WTC11 (cell line): Measurements from ENCODE around the gene CEP170B. TPM values are rescaled to one million over a fixed set of nuclear protein-coding genes. Genes with fewer than 3 reads are reported as not detected.

Experiments used
- ATAC-seq: fragments of 200-7000 bp; cut with Tn5 transposase; 2 replicates; pipeline ENCODE4 v1.10.0; 2021; ENCODE audit warnings: mild to moderate bottlenecking, moderate library complexity
- CTCF ChIA-PET: fragments of 300-600 bp; sonication (Branson Sonifier 250); formaldehyde crosslinking; loops from one replicate; lab custom pipeline; 2021; ENCODE audit warnings: antibody characterized with exemption; lab: Charles Lee
- POLR2A ChIA-PET: fragments of 350-600 bp; sonication (Branson Sonifier 250); formaldehyde crosslinking; loops from one replicate; lab custom pipeline; 2021; ENCODE audit warnings: antibody characterized with exemption; lab: Charles Lee
- DNase-seq: peaks from one replicate; pipeline ENCODE4 v3.0.0; 2021; ENCODE audit warnings: low spot score
- H3K27ac Mint-ChIP-seq: 2 replicates; pipeline ENCODE4 v1.8.0; 2021; ENCODE audit warnings: mixed read lengths
- H3K27me3 Mint-ChIP-seq: 2 replicates; pipeline ENCODE4 v1.8.0; 2021; ENCODE audit warnings: low read depth, mild to moderate bottlenecking, moderate library complexity, mixed read lengths
- H3K36me3 Mint-ChIP-seq: 2 replicates; pipeline ENCODE4 v1.8.0; 2021; ENCODE audit warnings: mixed read lengths
- H3K4me1 Mint-ChIP-seq: 2 replicates; pipeline ENCODE4 v1.8.0; 2022; ENCODE audit warnings: mixed read lengths
- H3K4me3 Mint-ChIP-seq: 2 replicates; pipeline ENCODE4 v1.8.0; 2021; ENCODE audit warnings: mild to moderate bottlenecking, moderate library complexity, mixed read lengths
- H3K9me3 Mint-ChIP-seq: 2 replicates; pipeline ENCODE4 v1.8.0; 2021; ENCODE audit warnings: mixed read lengths
- CBFB ChIP-seq: sonication (generic); formaldehyde crosslinking; IDR thresholded peaks from 2 replicates; pipeline ENCODE4 v1.8.1; 2022; ENCODE audit warnings: mild to moderate bottlenecking, low read depth, missing genetic modification reagents
- EMX1 ChIP-seq: fragments of 250-450 bp; sonication (Bioruptor Pico); IDR thresholded peaks from 2 replicates; pipeline ENCODE4 v1.8.0; 2021; ENCODE audit warnings: mild to moderate bottlenecking
- ESRRA ChIP-seq: sonication (generic); formaldehyde crosslinking; IDR thresholded peaks from 2 replicates; pipeline ENCODE4 v1.8.1; 2022; ENCODE audit warnings: mild to moderate bottlenecking, missing genetic modification reagents, borderline replicate concordance
- FOXJ3 ChIP-seq: sonication (generic); formaldehyde crosslinking; IDR thresholded peaks from 2 replicates; pipeline ENCODE4 v1.9.0; 2021; ENCODE audit warnings: missing genetic modification reagents, mild to moderate bottlenecking, borderline replicate concordance
- FOXP1 ChIP-seq: sonication (generic); formaldehyde crosslinking; IDR thresholded peaks from 2 replicates; pipeline ENCODE4 v1.8.0; 2022; ENCODE audit warnings: missing genetic modification reagents, mild to moderate bottlenecking, moderate library complexity, borderline replicate concordance
- GRHL2 ChIP-seq: fragments of 250-450 bp; sonication (Bioruptor Pico); IDR thresholded peaks from 2 replicates; pipeline ENCODE4 v1.8.0; 2022; ENCODE audit warnings: mild to moderate bottlenecking, moderate library complexity; ENCODE audit not compliant: insufficient replicate concordance, severe bottlenecking
- JUN ChIP-seq: sonication (generic); formaldehyde crosslinking; IDR thresholded peaks from 2 replicates; pipeline ENCODE4 v1.8.0; 2023; ENCODE audit warnings: mild to moderate bottlenecking, missing genetic modification reagents
- NFE2L1 ChIP-seq: sonication (generic); formaldehyde crosslinking; IDR thresholded peaks from 2 replicates; pipeline ENCODE4 v1.8.1; 2023; ENCODE audit warnings: missing genetic modification reagents
- SMAD4 ChIP-seq: sonication (generic); formaldehyde crosslinking; IDR thresholded peaks from 2 replicates; pipeline ENCODE4 v1.8.0; 2022; ENCODE audit warnings: mild to moderate bottlenecking, missing genetic modification reagents
- TCF7 ChIP-seq: sonication (generic); formaldehyde crosslinking; IDR thresholded peaks from 2 replicates; pipeline ENCODE4 v1.8.0; 2022; ENCODE audit warnings: mild to moderate bottlenecking, low read depth, missing genetic modification reagents, moderate library complexity
- TP53 ChIP-seq: sonication (generic); formaldehyde crosslinking; IDR thresholded peaks from 2 replicates; pipeline ENCODE4 v1.8.1; 2023; ENCODE audit warnings: mild to moderate bottlenecking, missing genetic modification reagents
- ZBTB21 ChIP-seq: sonication (generic); formaldehyde crosslinking; IDR thresholded peaks from 2 replicates; pipeline ENCODE4 v1.8.1; 2023; ENCODE audit warnings: mild to moderate bottlenecking, missing genetic modification reagents, borderline replicate concordance
- ZNF121 ChIP-seq: sonication (generic); formaldehyde crosslinking; IDR thresholded peaks from 2 replicates; pipeline ENCODE4 v1.8.0; 2023; ENCODE audit warnings: missing genetic modification reagents
- ZNF396 ChIP-seq: fragments of 250-450 bp; sonication (Bioruptor Pico); IDR thresholded peaks from 2 replicates; pipeline ENCODE4 v1.8.0; 2021; ENCODE audit warnings: mild to moderate bottlenecking, moderate library complexity, borderline replicate concordance
- total RNA-seq: library from RNA; stranded (reverse); gene quantifications from 3 replicates; pipeline ENCODE4 v1.2.3, GENCODE V29; 2021
- TF ChIP-seq, protein P1 (sequence below): fragments of 250-450 bp; sonication (Bioruptor Pico); IDR thresholded peaks from 2 replicates; pipeline ENCODE4 v1.9.0; 2021; ENCODE audit warnings: moderate library complexity, mild to moderate bottlenecking, inconsistent platforms, borderline replicate concordance
- TF ChIP-seq, protein P2 (sequence below): sonication (generic); formaldehyde crosslinking; IDR thresholded peaks from 2 replicates; pipeline ENCODE4 v1.8.1; 2022; ENCODE audit warnings: low read depth, missing genetic modification reagents, borderline replicate concordance
- TF ChIP-seq, protein P3 (sequence below): sonication (generic); formaldehyde crosslinking; conservative IDR thresholded peaks from 2 replicates; pipeline ENCODE4 v1.8.1; 2022; ENCODE audit warnings: mild to moderate bottlenecking, missing genetic modification reagents
- TF ChIP-seq, protein P4 (sequence below): sonication (generic); formaldehyde crosslinking; IDR thresholded peaks from 2 replicates; pipeline ENCODE4 v1.8.1; 2022; ENCODE audit warnings: missing genetic modification reagents, borderline replicate concordance
- TF ChIP-seq, protein P5 (sequence below): fragments of 250-450 bp; sonication (Bioruptor Pico); IDR thresholded peaks from 2 replicates; pipeline ENCODE4 v2.1.2; 2022; ENCODE audit warnings: mild to moderate bottlenecking, moderate library complexity
- TF ChIP-seq, protein P6 (sequence below): sonication (generic); formaldehyde crosslinking; IDR thresholded peaks from 2 replicates; pipeline ENCODE4 v1.8.1; 2023; ENCODE audit warnings: mild to moderate bottlenecking, missing genetic modification reagents
- TF ChIP-seq, protein P7 (sequence below): sonication (generic); formaldehyde crosslinking; IDR thresholded peaks from 2 replicates; pipeline ENCODE4 v1.8.1; 2023; ENCODE audit warnings: mild to moderate bottlenecking, missing genetic modification reagents
- TF ChIP-seq, protein P8 (sequence below): fragments of 250-450 bp; sonication (Bioruptor Pico); conservative IDR thresholded peaks from 2 replicates; pipeline ENCODE4 v1.9.0; 2021; ENCODE audit warnings: mild to moderate bottlenecking

CEP170B gene
- total RNA-seq, 1 experiment from 2014 or later: 47.0 TPM

DNA sequence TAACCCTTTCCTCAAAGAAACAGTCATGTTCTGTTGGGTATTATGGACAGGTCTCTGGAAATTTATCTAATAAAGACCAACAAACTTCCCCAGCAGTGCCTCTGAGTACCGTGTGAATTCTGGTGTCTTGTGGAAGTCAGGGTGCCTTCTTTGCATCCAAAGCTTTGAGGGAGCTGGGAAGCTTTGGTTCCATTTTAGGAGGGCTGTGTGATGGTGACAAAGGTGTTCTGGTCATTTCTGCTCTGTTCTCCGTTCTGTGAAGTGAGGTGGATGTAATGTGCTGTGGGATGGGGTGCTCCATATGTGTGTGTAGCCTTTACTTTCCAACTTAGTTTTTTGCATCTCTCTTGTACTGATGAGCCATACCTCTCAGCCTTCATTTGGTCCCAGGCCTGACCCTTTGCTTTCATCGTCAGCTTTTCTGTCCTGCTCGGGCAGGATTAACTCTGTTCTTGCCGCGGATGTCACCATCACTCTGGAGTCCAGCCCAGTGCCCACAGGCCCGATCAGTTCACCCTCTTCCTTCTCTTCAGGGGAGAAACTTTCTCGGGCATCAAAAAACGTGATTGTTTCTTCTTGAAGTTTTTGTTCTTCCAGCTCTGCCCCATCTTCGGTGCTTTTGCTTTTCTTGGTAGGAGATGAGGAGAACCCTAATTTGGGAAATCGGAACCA, 72.8 kb downstream of the CEP170B start:
- 0 out of 2 replicates have a peak, but pooled peaks cover 3% of the 10 kb centered on the region for H3K9me3 Mint-ChIP-seq
- DNase-seq: no peak

DNA sequence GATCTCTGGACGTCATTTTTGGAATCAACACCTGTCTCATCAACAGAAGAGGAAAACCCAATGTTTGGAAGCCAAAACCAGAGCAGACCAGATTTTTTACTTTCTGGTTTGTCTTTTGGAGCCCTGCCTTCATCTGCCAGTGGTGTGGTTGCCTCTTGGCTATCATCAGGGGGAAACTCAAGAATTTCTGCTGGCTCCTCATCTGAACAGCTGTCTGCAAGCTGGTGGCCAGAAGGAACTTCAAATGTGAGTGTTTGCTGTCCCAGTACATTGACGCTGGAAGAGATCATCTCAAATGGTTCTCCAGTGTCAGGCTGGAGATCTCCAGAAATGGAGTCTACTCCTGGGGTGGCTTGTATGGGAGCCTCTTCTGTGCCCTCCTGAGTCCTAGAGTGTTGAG, 73.4 kb downstream of the CEP170B start:
- H3K9me3 Mint-ChIP-seq: 0 out of 2 replicates have a peak, but pooled peaks cover 3% of the 10 kb centered on the region
- no peak overlapping the region for H3K27ac Mint-ChIP-seq
- H3K36me3 Mint-ChIP-seq: no peaks in the 10 kb centered on the region
- no peak for ATAC-seq
- no peak for DNase-seq
- H3K4me1 Mint-ChIP-seq: no peaks in the 10 kb centered on the region
- H3K4me3 Mint-ChIP-seq: no peak overlapping the region
- CTCF ChIA-PET: interaction anchor here (0.6 kb wide), 1 partner anchor 23 kb away, joined by 7 read pairs; no protein-coding TSS in a partner anchor
- POLR2A ChIA-PET: no interaction called here
- H3K27me3 Mint-ChIP-seq: peaks cover 64% of the 10 kb centered on the region
- TF ChIP-seq, protein P1, sequence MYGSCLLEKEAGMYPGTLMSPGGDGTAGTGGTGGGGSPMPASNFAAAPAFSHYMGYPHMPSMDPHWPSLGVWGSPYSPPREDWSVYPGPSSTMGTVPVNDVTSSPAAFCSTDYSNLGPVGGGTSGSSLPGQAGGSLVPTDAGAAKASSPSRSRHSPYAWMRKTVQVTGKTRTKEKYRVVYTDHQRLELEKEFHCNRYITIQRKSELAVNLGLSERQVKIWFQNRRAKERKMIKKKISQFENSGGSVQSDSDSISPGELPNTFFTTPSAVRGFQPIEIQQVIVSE (CRISPR knock-in tag): no peak
- TF ChIP-seq, protein P2, sequence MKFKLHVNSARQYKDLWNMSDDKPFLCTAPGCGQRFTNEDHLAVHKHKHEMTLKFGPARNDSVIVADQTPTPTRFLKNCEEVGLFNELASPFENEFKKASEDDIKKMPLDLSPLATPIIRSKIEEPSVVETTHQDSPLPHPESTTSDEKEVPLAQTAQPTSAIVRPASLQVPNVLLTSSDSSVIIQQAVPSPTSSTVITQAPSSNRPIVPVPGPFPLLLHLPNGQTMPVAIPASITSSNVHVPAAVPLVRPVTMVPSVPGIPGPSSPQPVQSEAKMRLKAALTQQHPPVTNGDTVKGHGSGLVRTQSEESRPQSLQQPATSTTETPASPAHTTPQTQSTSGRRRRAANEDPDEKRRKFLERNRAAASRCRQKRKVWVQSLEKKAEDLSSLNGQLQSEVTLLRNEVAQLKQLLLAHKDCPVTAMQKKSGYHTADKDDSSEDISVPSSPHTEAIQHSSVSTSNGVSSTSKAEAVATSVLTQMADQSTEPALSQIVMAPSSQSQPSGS: no peak
- TF ChIP-seq, protein P3, sequence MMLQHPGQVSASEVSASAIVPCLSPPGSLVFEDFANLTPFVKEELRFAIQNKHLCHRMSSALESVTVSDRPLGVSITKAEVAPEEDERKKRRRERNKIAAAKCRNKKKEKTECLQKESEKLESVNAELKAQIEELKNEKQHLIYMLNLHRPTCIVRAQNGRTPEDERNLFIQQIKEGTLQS (CRISPR knock-in tag): no peak
- TF ChIP-seq CBFB (no peak), ZNF121 (CRISPR knock-in tag) (no peak), JUN (CRISPR knock-in tag) (no peak), NFE2L1 (no peak), TP53 (CRISPR knock-in tag) (no peak)

More for the DNA sequence above, 72.8 kb downstream of the CEP170B start:
- no peak for ATAC-seq
- Mint-ChIP-seq H3K36me3 (no peaks in the 10 kb centered on the region), H3K27me3 (peaks cover 70% of the 10 kb centered on the region), H3K27ac (no peak overlapping the region), H3K4me3 (no peak overlapping the region), H3K4me1 (no peaks in the 10 kb centered on the region)
- ChIA-PET CTCF (interaction anchor here (1.3 to 1.9 kb wide), 2 partner anchors 108 to 169 kb away, joined by 4 read pairs; no protein-coding TSS in a partner anchor), POLR2A (no interaction called here)
- TF ChIP-seq, protein P4, sequence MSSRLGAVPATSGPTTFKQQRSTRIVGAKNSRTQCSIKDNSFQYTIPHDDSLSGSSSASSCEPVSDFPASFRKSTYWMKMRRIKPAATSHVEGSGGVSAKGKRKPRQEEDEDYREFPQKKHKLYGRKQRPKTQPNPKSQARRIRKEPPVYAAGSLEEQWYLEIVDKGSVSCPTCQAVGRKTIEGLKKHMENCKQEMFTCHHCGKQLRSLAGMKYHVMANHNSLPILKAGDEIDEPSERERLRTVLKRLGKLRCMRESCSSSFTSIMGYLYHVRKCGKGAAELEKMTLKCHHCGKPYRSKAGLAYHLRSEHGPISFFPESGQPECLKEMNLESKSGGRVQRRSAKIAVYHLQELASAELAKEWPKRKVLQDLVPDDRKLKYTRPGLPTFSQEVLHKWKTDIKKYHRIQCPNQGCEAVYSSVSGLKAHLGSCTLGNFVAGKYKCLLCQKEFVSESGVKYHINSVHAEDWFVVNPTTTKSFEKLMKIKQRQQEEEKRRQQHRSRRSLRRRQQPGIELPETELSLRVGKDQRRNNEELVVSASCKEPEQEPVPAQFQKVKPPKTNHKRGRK (CRISPR knock-in tag): no peak
- TF ChIP-seq, protein P5, sequence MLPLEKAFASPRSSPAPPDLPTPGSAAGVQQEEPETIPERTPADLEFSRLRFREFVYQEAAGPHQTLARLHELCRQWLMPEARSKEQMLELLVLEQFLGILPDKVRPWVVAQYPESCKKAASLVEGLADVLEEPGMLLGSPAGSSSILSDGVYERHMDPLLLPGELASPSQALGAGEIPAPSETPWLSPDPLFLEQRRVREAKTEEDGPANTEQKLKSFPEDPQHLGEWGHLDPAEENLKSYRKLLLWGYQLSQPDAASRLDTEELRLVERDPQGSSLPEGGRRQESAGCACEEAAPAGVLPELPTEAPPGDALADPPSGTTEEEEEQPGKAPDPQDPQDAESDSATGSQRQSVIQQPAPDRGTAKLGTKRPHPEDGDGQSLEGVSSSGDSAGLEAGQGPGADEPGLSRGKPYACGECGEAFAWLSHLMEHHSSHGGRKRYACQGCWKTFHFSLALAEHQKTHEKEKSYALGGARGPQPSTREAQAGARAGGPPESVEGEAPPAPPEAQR (CRISPR knock-in tag): no peak
- TF ChIP-seq FOXJ3 (CRISPR knock-in tag) (no peak), GRHL2 (CRISPR knock-in tag) (no peak), ESRRA (CRISPR knock-in tag) (no peak), FOXP1 (CRISPR knock-in tag) (no peak), TCF7 (CRISPR knock-in tag) (no peak), ZBTB21 (CRISPR knock-in tag) (no peak), ZNF396 (no peak), SMAD4 (CRISPR knock-in tag) (no peak), EMX1 (no peak)
- TF ChIP-seq, protein P6, sequence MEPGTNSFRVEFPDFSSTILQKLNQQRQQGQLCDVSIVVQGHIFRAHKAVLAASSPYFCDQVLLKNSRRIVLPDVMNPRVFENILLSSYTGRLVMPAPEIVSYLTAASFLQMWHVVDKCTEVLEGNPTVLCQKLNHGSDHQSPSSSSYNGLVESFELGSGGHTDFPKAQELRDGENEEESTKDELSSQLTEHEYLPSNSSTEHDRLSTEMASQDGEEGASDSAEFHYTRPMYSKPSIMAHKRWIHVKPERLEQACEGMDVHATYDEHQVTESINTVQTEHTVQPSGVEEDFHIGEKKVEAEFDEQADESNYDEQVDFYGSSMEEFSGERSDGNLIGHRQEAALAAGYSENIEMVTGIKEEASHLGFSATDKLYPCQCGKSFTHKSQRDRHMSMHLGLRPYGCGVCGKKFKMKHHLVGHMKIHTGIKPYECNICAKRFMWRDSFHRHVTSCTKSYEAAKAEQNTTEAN (CRISPR knock-in tag): no peak
- TF ChIP-seq, protein P7, sequence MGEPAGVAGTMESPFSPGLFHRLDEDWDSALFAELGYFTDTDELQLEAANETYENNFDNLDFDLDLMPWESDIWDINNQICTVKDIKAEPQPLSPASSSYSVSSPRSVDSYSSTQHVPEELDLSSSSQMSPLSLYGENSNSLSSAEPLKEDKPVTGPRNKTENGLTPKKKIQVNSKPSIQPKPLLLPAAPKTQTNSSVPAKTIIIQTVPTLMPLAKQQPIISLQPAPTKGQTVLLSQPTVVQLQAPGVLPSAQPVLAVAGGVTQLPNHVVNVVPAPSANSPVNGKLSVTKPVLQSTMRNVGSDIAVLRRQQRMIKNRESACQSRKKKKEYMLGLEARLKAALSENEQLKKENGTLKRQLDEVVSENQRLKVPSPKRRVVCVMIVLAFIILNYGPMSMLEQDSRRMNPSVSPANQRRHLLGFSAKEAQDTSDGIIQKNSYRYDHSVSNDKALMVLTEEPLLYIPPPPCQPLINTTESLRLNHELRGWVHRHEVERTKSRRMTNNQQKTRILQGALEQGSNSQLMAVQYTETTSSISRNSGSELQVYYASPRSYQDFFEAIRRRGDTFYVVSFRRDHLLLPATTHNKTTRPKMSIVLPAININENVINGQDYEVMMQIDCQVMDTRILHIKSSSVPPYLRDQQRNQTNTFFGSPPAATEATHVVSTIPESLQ: no peak
- TF ChIP-seq, protein P8, sequence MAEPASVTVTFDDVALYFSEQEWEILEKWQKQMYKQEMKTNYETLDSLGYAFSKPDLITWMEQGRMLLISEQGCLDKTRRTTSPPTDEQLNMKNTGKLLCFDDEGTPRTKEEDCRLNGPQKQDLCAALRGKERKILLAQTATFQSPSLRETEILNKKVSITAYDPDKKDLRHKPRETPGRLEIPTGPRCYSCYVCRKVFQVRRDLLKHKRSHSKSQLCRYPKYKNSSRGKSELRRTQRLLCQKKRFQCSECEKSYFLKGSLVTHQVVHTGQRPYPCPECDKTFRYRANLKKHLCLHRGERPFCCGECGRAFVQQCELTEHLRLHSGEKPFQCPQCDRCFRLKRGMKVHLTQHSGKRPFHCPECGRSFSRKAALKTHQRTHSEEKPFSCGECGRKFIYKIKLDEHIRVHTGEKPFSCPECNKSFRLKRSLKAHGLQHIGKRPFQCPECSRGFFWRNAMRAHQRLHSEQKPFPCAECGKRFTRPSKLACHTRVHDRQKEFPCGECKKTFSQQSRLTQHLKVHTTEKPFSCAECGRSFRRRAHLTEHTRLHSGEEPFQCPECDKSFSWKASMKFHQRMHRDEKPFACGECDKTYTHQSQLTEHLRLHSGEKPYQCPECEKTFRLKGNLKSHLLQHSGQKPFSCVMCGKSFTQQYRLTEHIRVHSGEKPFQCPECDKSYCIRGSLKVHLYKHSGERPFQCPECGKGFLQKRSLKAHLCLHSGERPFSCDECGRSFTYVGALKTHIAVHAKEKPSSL: no peak
